Omental fat pad (tissue), 4 donors: ENCODE results near the gene SLC36A1. TPM values are rescaled to one million over a fixed set of nuclear protein-coding genes. Genes with fewer than 3 reads are reported as not detected.

Source experiments
- ATAC-seq: fragments of 150-250 bp; one replicate; pipeline ENCODE4 v1.9.1; 2016; ENCODE audit warnings: mild to moderate bottlenecking, moderate library complexity; ENCODE audit not compliant: low FRiP score
- DNase-seq: peaks from one replicate; pipeline ENCODE4 v3.0.0-alpha.2; 2019; ENCODE audit warnings: low spot score
- total RNA-seq, 4 donors: library from RNA; depleted of rRNA; stranded (reverse); fragments of >200 nt; gene quantifications; one replicate each; pipeline ENCODE4 v1.1.0, GENCODE V29; 2016
- TF ChIP-seq, protein P1 (sequence below), 3 donors: fragments of 450-650 bp; IDR thresholded peaks; one replicate each; pipeline ENCODE4 v1.5.1; 2016 to 2017; ENCODE audit warnings: antibody characterized with exemption in 3 of 3, mild to moderate bottlenecking in 3 of 3, moderate library complexity in 2 of 3

The SLC36A1 gene
- total RNA-seq, 4 donors from 2014 or later = 10.0 to 20.3 (median 17.1) TPM

- TF ChIP-seq, protein P1, sequence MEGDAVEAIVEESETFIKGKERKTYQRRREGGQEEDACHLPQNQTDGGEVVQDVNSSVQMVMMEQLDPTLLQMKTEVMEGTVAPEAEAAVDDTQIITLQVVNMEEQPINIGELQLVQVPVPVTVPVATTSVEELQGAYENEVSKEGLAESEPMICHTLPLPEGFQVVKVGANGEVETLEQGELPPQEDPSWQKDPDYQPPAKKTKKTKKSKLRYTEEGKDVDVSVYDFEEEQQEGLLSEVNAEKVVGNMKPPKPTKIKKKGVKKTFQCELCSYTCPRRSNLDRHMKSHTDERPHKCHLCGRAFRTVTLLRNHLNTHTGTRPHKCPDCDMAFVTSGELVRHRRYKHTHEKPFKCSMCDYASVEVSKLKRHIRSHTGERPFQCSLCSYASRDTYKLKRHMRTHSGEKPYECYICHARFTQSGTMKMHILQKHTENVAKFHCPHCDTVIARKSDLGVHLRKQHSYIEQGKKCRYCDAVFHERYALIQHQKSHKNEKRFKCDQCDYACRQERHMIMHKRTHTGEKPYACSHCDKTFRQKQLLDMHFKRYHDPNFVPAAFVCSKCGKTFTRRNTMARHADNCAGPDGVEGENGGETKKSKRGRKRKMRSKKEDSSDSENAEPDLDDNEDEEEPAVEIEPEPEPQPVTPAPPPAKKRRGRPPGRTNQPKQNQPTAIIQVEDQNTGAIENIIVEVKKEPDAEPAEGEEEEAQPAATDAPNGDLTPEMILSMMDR (IDR thresholded peaks at IDR 0.05) = no peak
- no peak for ATAC-seq
- DNase-seq = no peak
These were observed 15.2 kb upstream of the SLC36A1 start for GRCh38 chr5:151432210-151432609.

GRCh38 chr5:151434570-151435237 is 12.7 kb upstream of the SLC36A1 start:
- no peak for ATAC-seq
- TF ChIP-seq, protein P1 (IDR thresholded peaks at IDR 0.05) = no peak
- DNase-seq = no peak

DNA sequence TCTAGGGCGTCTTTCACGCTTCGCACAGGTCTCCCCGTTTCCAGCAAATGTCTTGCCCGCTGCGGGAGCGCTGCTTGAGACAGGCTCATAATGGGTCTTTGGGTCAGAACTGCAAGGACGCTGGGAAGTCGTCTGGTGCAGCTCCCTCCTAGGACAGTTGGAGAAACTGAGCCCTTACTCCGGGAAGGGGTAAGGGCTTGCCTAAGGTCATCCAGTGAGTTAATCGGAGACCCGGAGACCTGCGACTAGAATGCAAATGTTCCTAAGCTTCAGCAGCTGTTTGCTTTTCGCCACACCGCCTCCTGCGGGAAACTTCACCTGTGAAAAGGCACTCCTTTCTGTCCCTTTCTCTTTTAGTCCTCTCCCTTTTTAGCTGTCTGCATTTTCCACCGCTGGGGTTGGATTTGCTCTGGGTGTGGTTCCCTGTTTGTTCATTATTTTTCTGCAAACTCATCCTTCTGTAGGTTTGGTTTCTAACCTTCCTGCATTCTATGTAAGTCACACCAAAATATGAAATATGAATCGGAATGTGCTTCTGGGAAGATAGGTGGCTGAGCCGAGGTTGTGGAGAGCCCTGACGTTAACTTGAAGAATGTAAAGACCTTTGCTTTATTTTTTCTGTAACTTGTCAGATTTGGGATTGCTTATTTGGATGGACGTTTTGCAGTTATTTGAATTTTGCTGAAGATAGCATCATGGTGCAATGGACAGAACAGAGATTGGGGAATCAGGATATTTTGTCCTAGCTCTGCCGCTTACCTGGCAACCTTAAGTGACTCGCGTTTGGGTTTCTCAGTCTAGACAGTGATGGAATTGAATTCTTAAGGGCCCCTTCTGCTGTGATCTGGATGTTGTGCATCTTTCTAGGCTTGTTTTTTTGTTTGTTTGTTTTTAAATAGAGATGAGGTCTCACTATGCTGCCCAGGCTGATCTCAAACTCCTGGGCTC is 909 bp downstream of the SLC36A1 start:
- ATAC-seq = peak; percentile 60
- DNase-seq = no peak

GRCh38 chr5:151449297-151449696 is 1.9 kb downstream of the SLC36A1 start:
- TF ChIP-seq, protein P1 (IDR thresholded peaks at IDR 0.05) = no peak

More for the DNA sequence above, 909 bp downstream of the SLC36A1 start:
- TF ChIP-seq, protein P1 (IDR thresholded peaks at IDR 0.05) = no peak

DNA sequence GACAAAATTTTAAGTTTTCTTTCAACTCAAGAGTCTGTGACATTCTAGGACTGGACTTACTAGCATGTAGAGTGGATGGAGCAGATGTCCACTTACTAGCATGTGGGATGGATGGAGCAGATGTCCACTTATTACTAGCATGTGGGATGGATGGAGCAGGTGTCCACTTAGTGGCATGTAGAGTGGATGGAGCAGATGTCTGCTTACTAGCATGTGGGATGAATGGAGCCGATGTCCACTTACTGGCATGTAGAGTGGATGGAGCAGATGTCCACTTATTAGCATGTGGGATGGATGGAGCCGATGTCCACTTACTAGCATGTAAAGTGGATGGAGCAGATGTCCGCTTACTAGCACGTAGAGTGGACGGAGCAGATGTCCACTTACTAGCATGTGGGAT is 2.4 kb downstream of the SLC36A1 start:
- DNase-seq (no peak), ATAC-seq (no peak)
- TF ChIP-seq, protein P1 (IDR thresholded peaks at IDR 0.05) = no peak

More at GRCh38 chr5:151449297-151449696, 1.9 kb downstream of the SLC36A1 start:
- DNase-seq = no peak
- ATAC-seq = no peak

GRCh38 chr5:151450605-151451004 is 3.2 kb downstream of the SLC36A1 start:
- no peak for ATAC-seq
- TF ChIP-seq, protein P1 (IDR thresholded peaks at IDR 0.05) = no peak
- no peak for DNase-seq
